ENCODE measurements around the gene ITLN1.

GRCh38 chr1:160866001-160866694 is 18.8 kb downstream of the ITLN1 start:
- TF ChIP-seq POLR2A (IDR thresholded peaks at IDR 0.05) (no peak), CTCF (IDR thresholded peaks at IDR 0.05) (no peak)
